Testis (tissue), 2 donors: Measurements from ENCODE around the gene SERPINB6.

ENCODE experiments used
- CTCF ChIP-seq, 3 experiments: fragments of 450-650 bp in 2 of 3; fragments of 200-600 bp in 1 of 3; sonication (generic) in 1 of 3; IDR thresholded peaks; one replicate each; pipeline ENCODE4 v1.5.1; 2016 to 2019; ENCODE audit warnings: antibody characterized with exemption in 3 of 3, mild to moderate bottlenecking in 2 of 3, moderate library complexity in 1 of 3
- POLR2A ChIP-seq: fragments of 450-650 bp; IDR thresholded peaks from one replicate; pipeline ENCODE4 v1.6.1; 2017; ENCODE audit warnings: antibody characterized with exemption, mild to moderate bottlenecking, moderate library complexity

- TF ChIP-seq CTCF (IDR thresholded peaks at IDR 0.05): no peak
- TF ChIP-seq POLR2A: no peak
Measured at GRCh38 chr6:3016473-3017280, 45.3 kb upstream of the SERPINB6 start.
